UCSD-AML1 (cell line): ENCODE results near the gene CDK6.

ENCODE experiments used
- DNase-seq: peaks from one replicate; lab custom pipeline; 2025; ENCODE audit not compliant: unreplicated experiment; lab: John Stamatoyannopoulos, UW

The CDK6 gene

GRCh38 chr7:92685136-92686042 lies 151.0 kb downstream of the CDK6 start:
- DNase-seq = no peak

- no peak for DNase-seq
These were observed 152.1 kb downstream of the CDK6 start for GRCh38 chr7:92684274-92684673.

- no peak for DNase-seq
These were observed 153.4 kb downstream of the CDK6 start for GRCh38 chr7:92682903-92683539.

GRCh38 chr7:92682330-92682729 lies 154.0 kb downstream of the CDK6 start:
- no peak for DNase-seq

- no peak for DNase-seq
These were observed 154.7 kb downstream of the CDK6 start for GRCh38 chr7:92681633-92682032.

- DNase-seq = no peak
These were observed 155.9 kb downstream of the CDK6 start for GRCh38 chr7:92680442-92680841.

- DNase-seq = no peak
These were observed 158.0 kb downstream of the CDK6 start for GRCh38 chr7:92678291-92678920.

- DNase-seq = no peak
These were observed 162.0 kb downstream of the CDK6 start for GRCh38 chr7:92674379-92674778.

GRCh38 chr7:92671505-92672169 lies 164.7 kb downstream of the CDK6 start:
- DNase-seq = no peak

- DNase-seq = no peak
These were observed 166.0 kb downstream of the CDK6 start for GRCh38 chr7:92670204-92670851.

GRCh38 chr7:92669616-92670165 lies 166.7 kb downstream of the CDK6 start:
- DNase-seq = no peak

- DNase-seq = no peak
These were observed 167.8 kb downstream of the CDK6 start for GRCh38 chr7:92668564-92668963.

GRCh38 chr7:92667816-92668535 lies 168.4 kb downstream of the CDK6 start:
- no peak for DNase-seq

GRCh38 chr7:92665926-92666325 lies 170.4 kb downstream of the CDK6 start:
- no peak for DNase-seq

- DNase-seq = no peak
These were observed 174.7 kb downstream of the CDK6 start for GRCh38 chr7:92661651-92662050.

GRCh38 chr7:92658671-92659070 lies 177.7 kb downstream of the CDK6 start:
- DNase-seq = no peak

- no peak for DNase-seq
These were observed 179.0 kb downstream of the CDK6 start for GRCh38 chr7:92657391-92657790.

- no peak for DNase-seq
These were observed 180.3 kb downstream of the CDK6 start for GRCh38 chr7:92656121-92656520.

- no peak for DNase-seq
These were observed 181.0 kb downstream of the CDK6 start for GRCh38 chr7:92655346-92655884.

- DNase-seq = no peak
These were observed 183.2 kb downstream of the CDK6 start for GRCh38 chr7:92653136-92653535.
